HPDE6-E6E7 (cell line): ENCODE measurements around the gene ABCG2.
A peak's percentile ranks its signal among the peaks of the same experiment; 100 is the strongest.
"Not testable (repeated sequence)": the region's sequence is repeated elsewhere in the genome, so short reads cannot be mapped to it uniquely, and the experiment has no call there.

Experiments used
- DNase-seq: peaks from one replicate; pipeline ENCODE4 v3.0.0; 2011; ENCODE audit warnings: missing footprints; ENCODE audit errors: extremely low spot score

The ABCG2 gene

GRCh38 chr4:88112856-88113255 is 45.6 kb downstream of the ABCG2 start:
- no peak for DNase-seq

GRCh38 chr4:88110826-88111225 is 47.6 kb downstream of the ABCG2 start:
- no peak for DNase-seq

- DNase-seq = no peak
These were observed 49.1 kb downstream of the ABCG2 start for GRCh38 chr4:88109123-88109881.

GRCh38 chr4:88108747-88109122 is 49.7 kb downstream of the ABCG2 start:
- DNase-seq = no peak

GRCh38 chr4:88108108-88108465 is 50.4 kb downstream of the ABCG2 start:
- not testable (repeated sequence) for DNase-seq

GRCh38 chr4:88107406-88108107 is 50.9 kb downstream of the ABCG2 start:
- DNase-seq = no peak

- no peak for DNase-seq
These were observed 52.2 kb downstream of the ABCG2 start for GRCh38 chr4:88106205-88106604.

- DNase-seq = peak; percentile 37
These were observed 53.4 kb downstream of the ABCG2 start for GRCh38 chr4:88104902-88105610.

GRCh38 chr4:88102026-88102425 is 56.4 kb downstream of the ABCG2 start:
- no peak for DNase-seq

GRCh38 chr4:88101165-88101564 is 57.3 kb downstream of the ABCG2 start:
- DNase-seq = no peak

- no peak for DNase-seq
These were observed 59.3 kb downstream of the ABCG2 start for GRCh38 chr4:88098993-88099752.

GRCh38 chr4:88097781-88098180 is 60.7 kb downstream of the ABCG2 start:
- no peak for DNase-seq

GRCh38 chr4:88097301-88097700 is 61.1 kb downstream of the ABCG2 start:
- DNase-seq = no peak

GRCh38 chr4:88093874-88094273 is 64.6 kb downstream of the ABCG2 start:
- no peak for DNase-seq

- no peak for DNase-seq
These were observed 67.1 kb downstream of the ABCG2 start for GRCh38 chr4:88091378-88091777.

- DNase-seq = no peak
These were observed 67.5 kb downstream of the ABCG2 start for GRCh38 chr4:88090898-88091297.

GRCh38 chr4:88087004-88087403 is 71.4 kb downstream of the ABCG2 start:
- DNase-seq = no peak

GRCh38 chr4:88080626-88081025 is 77.8 kb downstream of the ABCG2 start:
- DNase-seq = no peak

- no peak for DNase-seq
These were observed 79.9 kb downstream of the ABCG2 start for GRCh38 chr4:88078579-88078978.

- no peak for DNase-seq
These were observed 80.4 kb downstream of the ABCG2 start for GRCh38 chr4:88077911-88078524.

- no peak for DNase-seq
These were observed 83.1 kb downstream of the ABCG2 start for GRCh38 chr4:88075336-88075735.

- DNase-seq = no peak
These were observed 88.4 kb downstream of the ABCG2 start for GRCh38 chr4:88070031-88070430.
